H1 (cell line): ENCODE results near the gene ARMH1. TPM values are rescaled to one million over a fixed set of nuclear protein-coding genes. Genes with fewer than 3 reads are reported as not detected.

Experiments used
- CTCF ChIA-PET: fragments of 300-600 bp; sonication (Branson Sonifier 250); formaldehyde crosslinking; loops from one replicate; lab custom pipeline; 2021; ENCODE audit not compliant: partially characterized antibody; lab: Charles Lee
- POLR2A ChIA-PET: fragments of 300-600 bp; sonication (Branson Sonifier 250); formaldehyde crosslinking; loops from one replicate; lab custom pipeline; 2021; ENCODE audit warnings: inconsistent platforms; ENCODE audit not compliant: partially characterized antibody; lab: Charles Lee
- DNase-seq, 2 experiments: peaks; one replicate each; pipeline versions ENCODE4 v3.0.0 to v3.0.0-alpha.2; 2010 to 2022; ENCODE audit warnings: low spot score in 2 of 2, low read depth in 1 of 2, mixed read lengths in 1 of 2
- FAIRE-seq: peaks from 2 replicates; lab custom pipeline; 2011; peaks lifted over from hg19 to GRCh38; lab: Jason Lieb, UNC
- H2AFZ ChIP-seq: 2 replicates; pipeline ENCODE4 v1.8.1; 2012; ENCODE audit warnings: low read length, inconsistent platforms
- H2AK5ac ChIP-seq: 2 replicates; pipeline ENCODE4 v1.6.1; 2013; ENCODE audit warnings: low read depth, low read length
- H2BK120ac ChIP-seq: replicated peaks from 2 replicates; pipeline ENCODE3; 2013; ENCODE audit warnings: low read depth, low read length, inconsistent platforms
- H2BK12ac ChIP-seq: 2 replicates; pipeline ENCODE4 v1.6.1; 2013; ENCODE audit warnings: low read depth, low read length
- H2BK15ac ChIP-seq: 2 replicates; pipeline ENCODE4 v1.6.1; 2013; ENCODE audit warnings: low read length
- H2BK20ac ChIP-seq: 2 replicates; pipeline ENCODE4 v1.6.1; 2013; ENCODE audit warnings: low read length
- H2BK5ac ChIP-seq: 2 replicates; pipeline ENCODE4 v1.6.1; 2013; ENCODE audit warnings: low read depth, low read length
- H3K14ac ChIP-seq: 2 replicates; pipeline ENCODE4 v1.6.1; 2013; ENCODE audit warnings: inconsistent platforms; ENCODE audit not compliant: insufficient read length
- H3K18ac ChIP-seq: 2 replicates; pipeline ENCODE4 v1.6.1; 2013; ENCODE audit warnings: low read length; ENCODE audit errors: extremely low read depth
- H3K23ac ChIP-seq: 2 replicates; pipeline ENCODE4 v1.6.1; 2013; ENCODE audit warnings: inconsistent platforms; ENCODE audit not compliant: insufficient read length
- H3K23me2 ChIP-seq: 2 replicates; pipeline ENCODE4 v1.6.1; 2013; ENCODE audit warnings: low read depth, low read length
- H3K27ac ChIP-seq: 2 replicates; pipeline ENCODE4 v1.6.1; 2011; ENCODE audit warnings: low read depth, low read length, inconsistent platforms
- H3K27me3 ChIP-seq, 4 experiments: replicated peaks in 1 of 4; 1 replicate in 1 of 4; 2 replicates in 3 of 4; pipeline versions ENCODE4 v1.6.1 to v1.8.1; 2011 to 2013; ENCODE audit warnings: low read length in 3 of 4, mild to moderate bottlenecking in 3 of 4, inconsistent platforms in 2 of 4, mixed read lengths in 2 of 4, moderate library complexity in 1 of 4; ENCODE audit not compliant: control insufficient read depth in 3 of 4, insufficient read depth in 3 of 4; ENCODE audit errors: extremely low read depth in 1 of 4
- H3K36me3 ChIP-seq, 4 experiments: 2 replicates each; pipeline versions ENCODE4 v1.6.1 to v1.8.1; 2011 to 2013; ENCODE audit warnings: mild to moderate bottlenecking in 4 of 4, low read length in 3 of 4, moderate library complexity in 2 of 4, control low read depth in 1 of 4, inconsistent platforms in 1 of 4; ENCODE audit not compliant: insufficient read depth in 4 of 4, control insufficient read depth in 2 of 4
- H3K4ac ChIP-seq: replicated peaks from 2 replicates; pipeline ENCODE3; 2013; ENCODE audit warnings: low read length, low read depth, mixed read lengths, inconsistent platforms; ENCODE audit not compliant: insufficient read length
- H3K4me1 ChIP-seq, 4 experiments: replicated peaks in 1 of 4; 1 replicate in 1 of 4; 2 replicates in 3 of 4; pipeline versions ENCODE4 v1.6.1 to v1.8.1; 2011 to 2013; ENCODE audit warnings: low read length in 3 of 4, inconsistent platforms in 2 of 4, mixed read lengths in 1 of 4; ENCODE audit not compliant: insufficient read depth in 4 of 4, control insufficient read depth in 3 of 4
- H3K4me2 ChIP-seq, 2 experiments: 2 replicates each; pipeline versions ENCODE4 v1.6.1 to v1.8.1; 2011 to 2013; ENCODE audit warnings: low read depth in 2 of 2, low read length in 2 of 2, control low read depth in 1 of 2, inconsistent platforms in 1 of 2, mild to moderate bottlenecking in 1 of 2; ENCODE audit not compliant: insufficient read depth in 1 of 2
- H3K4me3 ChIP-seq, 4 experiments: fragments of 200-600, 300-600 bp in 1 of 4; sonication (generic), shearing (Covaris generic), sonication (Bioruptor Twin) in 1 of 4; 2 replicates each; pipeline versions ENCODE4 v1.5.1 to v1.8.1; 2011 to 2016; ENCODE audit warnings: low read length in 4 of 4, low read depth in 3 of 4, control low read depth in 2 of 4, inconsistent platforms in 2 of 4, mild to moderate bottlenecking in 2 of 4, mixed read lengths in 1 of 4, moderate library complexity in 1 of 4; ENCODE audit not compliant: insufficient read depth in 2 of 4; ENCODE audit errors: extremely low read depth in 1 of 4
- H3K56ac ChIP-seq: replicated peaks from 2 replicates; pipeline ENCODE3; 2013; ENCODE audit warnings: low read depth, mild to moderate bottlenecking, mixed read lengths, low read length, inconsistent platforms; ENCODE audit not compliant: insufficient read length
- H3K79me1 ChIP-seq: 2 replicates; pipeline ENCODE4 v1.6.1; 2013; ENCODE audit warnings: low read depth, low read length, control low read depth
- H3K79me2 ChIP-seq, 2 experiments: 2 replicates each; pipeline versions ENCODE4 v1.6.1 to v1.8.1; 2012 to 2013; ENCODE audit warnings: low read length in 2 of 2, mild to moderate bottlenecking in 2 of 2, inconsistent platforms in 1 of 2; ENCODE audit not compliant: insufficient read depth in 2 of 2, control insufficient read depth in 1 of 2
- H3K9ac ChIP-seq, 4 experiments: replicated peaks in 1 of 4; 1 replicate in 1 of 4; 2 replicates in 3 of 4; pipeline versions ENCODE4 v1.6.1 to v1.8.1; 2011 to 2013; ENCODE audit warnings: low read depth in 3 of 4, low read length in 3 of 4, control low read depth in 2 of 4, mild to moderate bottlenecking in 2 of 4, moderate library complexity in 2 of 4, inconsistent platforms in 1 of 4; ENCODE audit errors: extremely low read depth in 1 of 4
- H3K9me3 ChIP-seq, 2 experiments: 2 replicates each; pipeline versions ENCODE4 v1.6.1 to v1.8.1; 2012 to 2013; ENCODE audit warnings: mild to moderate bottlenecking in 2 of 2, moderate library complexity in 2 of 2, control low read depth in 1 of 2, inconsistent platforms in 1 of 2, low read depth in 1 of 2, low read length in 1 of 2, mixed read lengths in 1 of 2; ENCODE audit not compliant: insufficient read depth in 2 of 2
- H4K20me1 ChIP-seq, 2 experiments: replicated peaks in 1 of 2; 2 replicates each; pipeline versions ENCODE3 to v1.8.1; 2011 to 2013; ENCODE audit warnings: inconsistent platforms in 2 of 2, low read length in 2 of 2, mild to moderate bottlenecking in 1 of 2; ENCODE audit not compliant: insufficient read depth in 2 of 2, control insufficient read depth in 1 of 2
- H4K5ac ChIP-seq: 2 replicates; pipeline ENCODE4 v1.6.1; 2013; ENCODE audit warnings: low read length, low read depth, mixed read lengths, inconsistent platforms; ENCODE audit not compliant: insufficient read length
- H4K8ac ChIP-seq: 2 replicates; pipeline ENCODE4 v1.8.0; 2013; ENCODE audit warnings: mild to moderate bottlenecking, moderate library complexity, low read length, inconsistent platforms; ENCODE audit not compliant: insufficient read depth; ENCODE audit errors: extremely low read depth
- H4K91ac ChIP-seq: replicated peaks from 2 replicates; pipeline ENCODE3; 2013; ENCODE audit warnings: low read length, mixed read lengths, inconsistent platforms; ENCODE audit not compliant: insufficient read length
- BCL11A ChIP-seq, 2 experiments: IDR thresholded peaks; one replicate each; pipeline ENCODE4 v1.6.1; 2011; ENCODE audit warnings: low read depth in 2 of 2, low read length in 2 of 2, mild to moderate bottlenecking in 2 of 2
- CHD2 ChIP-seq: IDR thresholded peaks from 2 replicates; pipeline ENCODE4 v1.6.1; 2012; ENCODE audit warnings: low read length, improper control_type of control experiment
- CREB1 ChIP-seq: IDR thresholded peaks from 2 replicates; pipeline ENCODE4 v1.6.1; 2012; ENCODE audit warnings: inconsistent platforms
- CTBP2 ChIP-seq: IDR thresholded peaks from 2 replicates; pipeline ENCODE4 v1.7.0; 2011; ENCODE audit warnings: borderline replicate concordance, mild to moderate bottlenecking, moderate library complexity, mixed read lengths, low read length; ENCODE audit not compliant: insufficient read depth, insufficient read length
- HDAC2 ChIP-seq, 2 experiments: fragments of 300-600 bp in 1 of 2; sonication (generic) in 1 of 2; IDR thresholded peaks; 2 replicates each; pipeline ENCODE4 v1.6.1; 2011 to 2012; ENCODE audit warnings: low read depth in 2 of 2, low read length in 2 of 2, mild to moderate bottlenecking in 2 of 2, moderate library complexity in 2 of 2, borderline replicate concordance in 1 of 2, inconsistent platforms in 1 of 2
- NANOG ChIP-seq: IDR thresholded peaks from 2 replicates; pipeline ENCODE4 v1.6.1; 2011; ENCODE audit warnings: low read length, low read depth, mild to moderate bottlenecking, inconsistent platforms; ENCODE audit not compliant: insufficient read depth, poor library complexity, severe bottlenecking
- POU5F1 ChIP-seq: IDR thresholded peaks from 2 replicates; pipeline ENCODE4 v1.6.1; 2011; ENCODE audit warnings: low read depth, mild to moderate bottlenecking, low read length, moderate library complexity
- RFX5 ChIP-seq: IDR thresholded peaks from 2 replicates; pipeline ENCODE4 v1.6.1; 2011; ENCODE audit warnings: low read depth, low read length, improper control_type of control experiment, borderline replicate concordance
- SAP30 ChIP-seq: fragments of 300-600 bp; sonication (generic); IDR thresholded peaks from 2 replicates; pipeline ENCODE4 v1.7.1; 2012; ENCODE audit warnings: low read length, moderate library complexity, mild to moderate bottlenecking, inconsistent platforms; ENCODE audit not compliant: insufficient read depth, insufficient replicate concordance
- SIX5 ChIP-seq: IDR thresholded peaks from 2 replicates; pipeline ENCODE4 v1.6.1; 2011; ENCODE audit warnings: mild to moderate bottlenecking, low read depth, low read length
- WGBS, 2 experiments: shearing (Covaris generic) in 1 of 2; methylation state at CpG; one replicate each; pipeline versions ENCODE4 v1.1.6 to v1.1.7; 2013 to 2015; ENCODE audit warnings: low lambda C conversion rate in 2 of 2, mixed read lengths in 2 of 2, inconsistent platforms in 1 of 2, low coverage in 1 of 2, missing lambda C conversion rate in 1 of 2; ENCODE audit not compliant: insufficient replicate concordance in 2 of 2, insufficient coverage in 1 of 2, insufficient read length in 1 of 2; ENCODE audit errors: extremely low coverage in 1 of 2, missing lambda C conversion rate in 1 of 2; 5-methylcytosine and 5-hydroxymethylcytosine counted together
- polyA plus RNA-seq, 7 experiments: library from polyadenylated mRNA; depleted of rRNA in 3 of 7; stranded (reverse) in 5 of 7; unstranded in 2 of 7; fragments of >200 nt in 5 of 7; fragments of 200-250 nt in 2 of 7; gene quantifications; 1 replicate in 5 of 7; 2 replicates in 1 of 7; 4 replicates in 1 of 7; pipeline versions ENCODE4 v1.2.1 to v1.2.3, GENCODE V29; 2011 to 2013; ENCODE audit warnings: missing spikeins in 2 of 7, mixed read lengths in 2 of 7
- total RNA-seq: library from RNA; stranded (reverse); fragmentation: NEBNext Ultra II Directional; extraction: Animal tissue kit (Norgen Biotek cat#: 25700); gene quantifications from 2 replicates; pipeline ENCODE4 v1.2.1, GENCODE V29; 2021
- TF ChIP-seq, protein P1 (sequence below): IDR thresholded peaks from 2 replicates; pipeline ENCODE4 v1.6.1; 2012; ENCODE audit warnings: inconsistent platforms

ARMH1 gene
- total and polyA plus RNA-seq, 2 of the 8 experiments (the other 6 are each of a cell fraction or from before 2014, with no cell fraction given) = 0.82 to 0.85 TPM

DNA sequence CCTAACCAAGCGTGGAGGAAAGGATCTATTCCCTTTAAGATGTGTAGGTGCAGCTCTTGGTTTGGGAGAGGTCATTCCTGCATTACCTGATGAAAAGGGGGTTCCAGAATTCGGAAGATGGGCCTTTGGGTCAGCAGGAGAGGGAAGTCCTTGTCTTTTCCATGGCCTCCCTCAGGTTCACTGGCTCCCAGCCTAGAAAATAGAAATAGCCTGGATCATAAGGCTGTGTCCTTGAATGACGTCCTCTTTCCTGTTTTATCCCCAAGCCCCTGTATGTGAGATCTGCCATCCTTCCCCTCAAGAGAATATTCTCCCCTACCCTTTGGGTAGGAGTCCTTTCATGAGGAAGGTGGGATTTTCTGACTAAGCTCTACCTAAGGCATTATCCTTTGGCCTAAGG is 86.4 kb downstream of the ARMH1 start:
- FAIRE-seq = no peak
- POLR2A ChIA-PET = interaction anchor here (1.4 to 11.3 kb wide), 8 partner anchors 9 to 58 kb away, joined by 3 to 151 read pairs (median 25); partner anchors contain the start of genes KIF2C and RPS8

More for the DNA sequence above, 86.4 kb downstream of the ARMH1 start:
- CTCF ChIA-PET = interaction anchor here (1.0 to 1.6 kb wide), 5 partner anchors 10 to 30 kb away, joined by 3 to 5 read pairs (median 4); partner anchors contain the start of gene RNU5D-1
- H3K23me2 ChIP-seq = no peaks in the 10 kb centered on the region
- H3K14ac ChIP-seq = no peak overlapping the region
- no peak for DNase-seq
- no peak overlapping the region for H3K27ac ChIP-seq
- peaks cover 45 to 85% (median 74%) of the 10 kb centered on the region in 4 experiments for H3K36me3 ChIP-seq
- no peak overlapping the region for H3K18ac ChIP-seq
- H3K9ac ChIP-seq = no peak overlapping the region
- no peaks in the 10 kb centered on the region for H3K27me3 ChIP-seq
- H2BK12ac ChIP-seq = no peak overlapping the region
- H3K79me2 ChIP-seq = no peaks in the 10 kb centered on the region
- 89% methylated on average over 3 of the region's 3 CpGs; no CpG with 5 or more reads in 1 of the 2 experiments for whole genome bisulfite sequencing, 2 experiments
- no peak overlapping the region for H2BK120ac ChIP-seq
- no peak overlapping the region for H4K91ac ChIP-seq
- no peak overlapping the region for H2BK5ac ChIP-seq
- no peak overlapping the region for H2AFZ ChIP-seq
- no peak overlapping the region for H3K56ac ChIP-seq
- no peak overlapping the region for H2BK20ac ChIP-seq
- 0 out of 2 replicates have a peak, but pooled peaks cover 2% of the 10 kb centered on the region for H3K79me1 ChIP-seq
- no peak overlapping the region for H3K4me3 ChIP-seq
- H3K4me1 ChIP-seq = no peaks in the 10 kb centered on the region
- H3K4ac ChIP-seq = no peak overlapping the region
- H2AK5ac ChIP-seq = no peak overlapping the region
- H4K5ac ChIP-seq = no peak overlapping the region
- peaks cover 0 to 4% of the 10 kb centered on the region in 2 experiments for H4K20me1 ChIP-seq
- H2BK15ac ChIP-seq = no peak overlapping the region
- H3K4me2 ChIP-seq = no peak overlapping the region
- TF ChIP-seq SAP30 (no peak), NANOG (no peak), CTBP2 (no peak), POU5F1 (no peak), HDAC2 (IDR thresholded peaks at IDR 0.05; ENCODE audit: borderline replicate concordance in 1 of 2, low read depth in 2 of 2, low read length in 2 of 2) (no peak), CREB1 (no peak), SIX5 (no peak), BCL11A (IDR thresholded peaks at IDR 0.05; ENCODE audit: low read depth in 2 of 2, low read length in 2 of 2) (no peak), RFX5 (no peak), CHD2 (no peak)
- TF ChIP-seq, protein P1, sequence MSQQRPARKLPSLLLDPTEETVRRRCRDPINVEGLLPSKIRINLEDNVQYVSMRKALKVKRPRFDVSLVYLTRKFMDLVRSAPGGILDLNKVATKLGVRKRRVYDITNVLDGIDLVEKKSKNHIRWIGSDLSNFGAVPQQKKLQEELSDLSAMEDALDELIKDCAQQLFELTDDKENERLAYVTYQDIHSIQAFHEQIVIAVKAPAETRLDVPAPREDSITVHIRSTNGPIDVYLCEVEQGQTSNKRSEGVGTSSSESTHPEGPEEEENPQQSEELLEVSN = no peak
- H3K9me3 ChIP-seq = no peaks in the 10 kb centered on the region
- H3K23ac ChIP-seq = no peak overlapping the region
- H4K8ac ChIP-seq = no peak overlapping the region
